Peyer's patch (tissue), 4 donors: ENCODE measurements around the gene EGFLAM. TPM values are rescaled to one million over a fixed set of nuclear protein-coding genes. Genes with fewer than 3 reads are reported as not detected.
"Not testable (repeated sequence)": the region's sequence is repeated elsewhere in the genome, so short reads cannot be mapped to it uniquely, and the experiment has no call there.

ENCODE experiments used
- DNase-seq, 3 donors: peaks; one replicate each; pipeline ENCODE4 v3.0.0-alpha.2; 2017 to 2019
- H3K27ac ChIP-seq, 4 donors: fragments of 200-600 bp; sonication (generic); one replicate each; pipeline ENCODE4 v1.5.1; 2016 to 2019
- H3K27me3 ChIP-seq, 2 donors: fragments of 200-600 bp; sonication (generic); one replicate each; pipeline ENCODE4 v1.5.1; 2019
- H3K36me3 ChIP-seq, 3 donors: fragments of 200-600 bp; sonication (generic); one replicate each; pipeline ENCODE4 v1.5.1; 2016 to 2019
- H3K4me1 ChIP-seq, 4 donors: fragments of 200-600 bp; sonication (generic); one replicate each; pipeline ENCODE4 v1.5.1; 2016 to 2019
- H3K4me3 ChIP-seq, 4 donors: fragments of 200-600 bp; sonication (generic); 1 replicate in 3 of 4; 2 replicates in 1 of 4; pipeline ENCODE4 v1.5.1; 2016 to 2019; ENCODE audit warnings: mild to moderate bottlenecking in 1 of 4
- H3K9me3 ChIP-seq, 4 donors: fragments of 200-600 bp; sonication (generic); one replicate each; pipeline ENCODE4 v1.5.1; 2016 to 2019; ENCODE audit warnings: mild to moderate bottlenecking in 1 of 4
- CTCF ChIP-seq, 6 experiments: fragments of 450-650 bp in 4 of 6; fragments of 200-600 bp in 2 of 6; sonication (generic) in 1 of 6; IDR thresholded peaks; one replicate each; pipeline ENCODE4 v1.5.1; 2017 to 2019; ENCODE audit warnings: antibody characterized with exemption in 6 of 6, mild to moderate bottlenecking in 3 of 6, moderate library complexity in 1 of 6
- POLR2A ChIP-seq, 2 donors: fragments of 450-650 bp; IDR thresholded peaks; one replicate each; pipeline ENCODE4 v1.5.1; 2017; ENCODE audit warnings: antibody characterized with exemption in 2 of 2, mild to moderate bottlenecking in 2 of 2, moderate library complexity in 2 of 2
- total RNA-seq, 4 donors: library from RNA; depleted of rRNA; stranded (reverse); fragments of >200 nt; gene quantifications; one replicate each; pipeline ENCODE4 v1.1.0, GENCODE V29; 2016

EGFLAM gene
- total RNA-seq, 4 donors from 2014 or later, result 0.54 to 1.7 (median 0.70) TPM; not detected in 1

DNA sequence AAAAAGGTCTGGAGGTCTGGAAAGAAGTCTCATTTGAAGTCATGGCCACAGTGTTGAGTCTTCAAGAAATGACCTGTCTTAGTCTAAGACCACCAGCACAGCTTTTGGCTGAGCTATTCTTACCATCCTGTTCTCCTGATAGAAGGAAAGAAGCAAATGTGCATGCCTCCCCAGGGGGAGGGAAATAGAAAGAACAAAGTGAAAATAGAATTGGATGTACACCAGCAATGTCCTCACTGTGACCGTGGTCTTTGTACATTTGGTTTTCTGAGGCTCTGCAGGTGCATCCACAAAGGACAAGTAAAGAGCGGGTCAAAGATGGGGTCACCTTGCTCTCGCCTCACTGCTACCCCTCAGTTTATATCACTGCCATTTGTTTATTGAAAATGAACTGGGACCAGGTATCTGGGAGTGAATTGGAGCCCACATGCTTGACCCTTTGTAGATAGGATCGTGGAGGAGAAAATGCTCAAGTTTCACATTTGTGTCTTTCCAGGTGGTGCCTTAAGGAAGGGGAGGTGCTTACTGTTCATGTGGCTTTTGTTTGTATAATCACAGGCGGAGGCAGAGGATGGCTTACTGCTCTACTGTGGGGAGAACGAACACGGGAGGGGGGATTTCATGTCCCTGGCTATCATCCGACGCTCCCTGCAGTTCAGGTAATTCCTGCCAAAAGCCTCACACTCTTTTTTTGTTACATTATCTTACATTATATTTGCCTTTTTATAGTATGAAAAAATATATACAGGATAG is 150.3 kb downstream of the EGFLAM start:
- Histone ChIP-seq H3K4me3 (no peak overlapping the region), H3K4me1 (no peaks in the 10 kb centered on the region), H3K27me3 (no peaks in the 10 kb centered on the region), H3K36me3 (no peaks in the 10 kb centered on the region), H3K9me3 (no peaks in the 10 kb centered on the region), H3K27ac (no peak overlapping the region)
- TF ChIP-seq CTCF (IDR thresholded peaks at IDR 0.05), result no peak
- no peak for TF ChIP-seq POLR2A (IDR thresholded peaks at IDR 0.05)
- DNase-seq, result no peak

- H3K9me3 ChIP-seq, result no peaks in the 10 kb centered on the region
- DNase-seq, result no peak
- no peak for TF ChIP-seq POLR2A (IDR thresholded peaks at IDR 0.05)
- TF ChIP-seq CTCF (IDR thresholded peaks at IDR 0.05), result no peak
Measured at GRCh38 chr5:38410304-38410990, 152.1 kb downstream of the EGFLAM start.

DNA sequence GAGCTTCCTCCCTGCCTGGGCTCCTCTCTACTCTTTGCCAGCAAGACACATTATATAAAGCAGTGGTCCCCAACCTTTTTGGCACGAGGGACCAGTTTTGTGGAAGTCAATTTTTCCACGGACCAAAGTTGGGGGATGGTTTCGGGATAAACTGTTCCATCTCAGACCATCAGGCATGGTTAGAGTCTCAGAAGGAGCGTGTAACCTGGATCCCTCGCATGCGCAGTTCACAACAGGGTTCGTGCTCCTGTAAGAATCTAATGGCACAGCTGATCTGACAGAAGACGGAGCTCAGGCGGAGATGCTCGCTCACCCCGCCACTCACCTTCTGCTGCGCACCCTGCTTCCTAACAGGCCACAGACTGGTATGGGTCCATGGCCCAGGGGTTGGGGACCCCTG is 155.3 kb downstream of the EGFLAM start:
- Histone ChIP-seq H3K9me3 (no peaks in the 10 kb centered on the region), H3K27me3 (no peaks in the 10 kb centered on the region), H3K4me1 (no peaks in the 10 kb centered on the region), H3K27ac (no peak overlapping the region), H3K4me3 (no peak overlapping the region), H3K36me3 (no peaks in the 10 kb centered on the region)
- DNase-seq, result no peak
- TF ChIP-seq CTCF (IDR thresholded peaks at IDR 0.05), result no peak
- TF ChIP-seq POLR2A (IDR thresholded peaks at IDR 0.05), result no peak

More at GRCh38 chr5:38410304-38410990, 152.1 kb downstream of the EGFLAM start:
- no peak overlapping the region for H3K27ac ChIP-seq
- no peaks in the 10 kb centered on the region for H3K36me3 ChIP-seq
- no peaks in the 10 kb centered on the region for H3K27me3 ChIP-seq
- H3K4me3 ChIP-seq, result no peak overlapping the region
- no peaks in the 10 kb centered on the region for H3K4me1 ChIP-seq

- no peak overlapping the region for H3K27ac ChIP-seq
- no peaks in the 10 kb centered on the region for H3K4me1 ChIP-seq
- no peak overlapping the region for H3K4me3 ChIP-seq
- TF ChIP-seq CTCF (IDR thresholded peaks at IDR 0.05), result no peak
- TF ChIP-seq POLR2A (IDR thresholded peaks at IDR 0.05), result no peak
- H3K27me3 ChIP-seq, result no peaks in the 10 kb centered on the region
- H3K9me3 ChIP-seq, result no peaks in the 10 kb centered on the region
- no peak for DNase-seq
- no peaks in the 10 kb centered on the region for H3K36me3 ChIP-seq
Measured at GRCh38 chr5:38414348-38414747, 156.0 kb downstream of the EGFLAM start.

- not testable (repeated sequence) for DNase-seq, H3K4me3 ChIP-seq, H3K4me1 ChIP-seq, H3K9me3 ChIP-seq, H3K36me3 ChIP-seq, H3K27ac ChIP-seq, H3K27me3 ChIP-seq
Measured at GRCh38 chr5:38415772-38416171, 157.4 kb downstream of the EGFLAM start.

DNA sequence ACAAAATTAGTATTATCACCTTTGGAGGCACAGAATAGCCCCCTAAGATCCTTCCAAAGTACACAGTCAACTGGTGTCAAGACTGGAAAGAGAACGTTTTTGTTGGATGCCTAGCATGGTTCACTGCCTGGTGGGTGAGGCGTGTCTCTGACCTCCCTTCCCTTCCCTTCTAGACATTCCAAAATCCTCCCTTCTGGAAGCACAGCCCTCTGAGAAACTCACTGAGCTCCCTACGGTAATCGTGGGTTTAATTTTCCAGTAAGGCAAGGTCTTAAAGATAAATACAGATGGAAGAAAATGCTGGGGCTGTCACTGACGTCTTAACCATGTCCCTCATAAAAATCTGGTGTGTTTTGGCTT is 159.3 kb downstream of the EGFLAM start:
- H3K27me3 ChIP-seq, result no peaks in the 10 kb centered on the region
- no peaks in the 10 kb centered on the region for H3K4me1 ChIP-seq
- H3K4me3 ChIP-seq, result no peak overlapping the region
- no peaks in the 10 kb centered on the region for H3K9me3 ChIP-seq
- no peak for DNase-seq
- no peaks in the 10 kb centered on the region for H3K36me3 ChIP-seq
- TF ChIP-seq POLR2A (IDR thresholded peaks at IDR 0.05), result no peak
- no peak for TF ChIP-seq CTCF (IDR thresholded peaks at IDR 0.05)
- no peak overlapping the region for H3K27ac ChIP-seq
